Ishikawa (cell line): ENCODE measurements around the gene SMYD3.

Experiments used
- CEBPB ChIP-seq: IDR thresholded peaks from 2 replicates; pipeline ENCODE4 v1.6.1; 2012
- CREB1 ChIP-seq: IDR thresholded peaks from 2 replicates; pipeline ENCODE4 v1.6.1; 2012; ENCODE audit warnings: low read depth
- EGR1 ChIP-seq: IDR thresholded peaks from 2 replicates; pipeline ENCODE4 v1.6.1; 2012
- EP300 ChIP-seq: IDR thresholded peaks from 2 replicates; pipeline ENCODE4 v1.6.1; 2012; ENCODE audit warnings: borderline replicate concordance
- FOXM1 ChIP-seq: IDR thresholded peaks from 2 replicates; pipeline ENCODE4 v1.6.1; 2012; ENCODE audit warnings: low read depth, borderline replicate concordance
- NFIC ChIP-seq: IDR thresholded peaks from 2 replicates; pipeline ENCODE4 v1.6.1; 2012
- RAD21 ChIP-seq: IDR thresholded peaks from 2 replicates; pipeline ENCODE4 v1.6.1; 2012; ENCODE audit warnings: low read depth
- TAF1 ChIP-seq: IDR thresholded peaks from 2 replicates; pipeline ENCODE4 v1.6.1; 2012; ENCODE audit warnings: low read depth, mild to moderate bottlenecking
- TCF12 ChIP-seq: IDR thresholded peaks from 2 replicates; pipeline ENCODE4 v1.6.1; 2012; ENCODE audit warnings: low read depth
- TEAD4 ChIP-seq: IDR thresholded peaks from 2 replicates; pipeline ENCODE4 v1.6.1; 2012
- YY1 ChIP-seq: IDR thresholded peaks from 2 replicates; pipeline ENCODE4 v1.6.1; 2012; ENCODE audit warnings: low read depth
- ZBTB7A ChIP-seq: IDR thresholded peaks from 2 replicates; pipeline ENCODE4 v1.6.1; 2012; ENCODE audit warnings: low read depth
- TF ChIP-seq, protein P1 (sequence below): IDR thresholded peaks from 2 replicates; pipeline ENCODE4 v1.6.1; 2012
- TF ChIP-seq, protein P2 (sequence below): IDR thresholded peaks from 2 replicates; pipeline ENCODE4 v1.6.1; 2012
- TF ChIP-seq, protein P3 (sequence below): IDR thresholded peaks from 2 replicates; pipeline ENCODE4 v1.6.1; 2012; ENCODE audit warnings: low read depth, mild to moderate bottlenecking

The SMYD3 gene

DNA sequence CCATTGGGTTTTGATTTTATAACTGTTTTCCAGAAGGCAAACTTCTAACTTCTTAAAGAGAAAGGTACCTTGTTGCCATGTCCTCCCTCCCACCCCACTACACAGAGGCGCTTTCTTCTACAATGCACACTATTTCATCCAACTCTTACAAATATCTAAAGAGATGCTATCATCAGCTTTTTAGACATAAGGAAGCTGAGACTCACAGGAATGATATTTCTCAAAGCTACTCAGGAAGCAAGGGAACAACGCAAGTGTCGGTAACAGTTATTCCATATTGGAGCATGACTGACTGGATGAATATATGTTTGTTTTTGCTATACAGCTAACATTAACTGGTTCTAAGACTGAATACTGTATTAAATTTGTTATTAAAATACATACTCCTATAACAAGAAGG lies 318.0 kb downstream of the SMYD3 start:
- no peak for TF ChIP-seq FOXM1
- TF ChIP-seq, protein P1, sequence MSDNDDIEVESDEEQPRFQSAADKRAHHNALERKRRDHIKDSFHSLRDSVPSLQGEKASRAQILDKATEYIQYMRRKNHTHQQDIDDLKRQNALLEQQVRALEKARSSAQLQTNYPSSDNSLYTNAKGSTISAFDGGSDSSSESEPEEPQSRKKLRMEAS: no peak
- TF ChIP-seq CEBPB: no peak
- no peak for TF ChIP-seq YY1
- no peak for TF ChIP-seq TCF12
- TF ChIP-seq, protein P2, sequence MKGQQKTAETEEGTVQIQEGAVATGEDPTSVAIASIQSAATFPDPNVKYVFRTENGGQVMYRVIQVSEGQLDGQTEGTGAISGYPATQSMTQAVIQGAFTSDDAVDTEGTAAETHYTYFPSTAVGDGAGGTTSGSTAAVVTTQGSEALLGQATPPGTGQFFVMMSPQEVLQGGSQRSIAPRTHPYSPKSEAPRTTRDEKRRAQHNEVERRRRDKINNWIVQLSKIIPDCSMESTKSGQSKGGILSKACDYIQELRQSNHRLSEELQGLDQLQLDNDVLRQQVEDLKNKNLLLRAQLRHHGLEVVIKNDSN: no peak
- no peak for TF ChIP-seq TEAD4
- TF ChIP-seq NFIC: no peak
- no peak for TF ChIP-seq CREB1
- TF ChIP-seq ZBTB7A: no peak
- no peak for TF ChIP-seq TAF1
- no peak for TF ChIP-seq EP300
- TF ChIP-seq, protein P3, sequence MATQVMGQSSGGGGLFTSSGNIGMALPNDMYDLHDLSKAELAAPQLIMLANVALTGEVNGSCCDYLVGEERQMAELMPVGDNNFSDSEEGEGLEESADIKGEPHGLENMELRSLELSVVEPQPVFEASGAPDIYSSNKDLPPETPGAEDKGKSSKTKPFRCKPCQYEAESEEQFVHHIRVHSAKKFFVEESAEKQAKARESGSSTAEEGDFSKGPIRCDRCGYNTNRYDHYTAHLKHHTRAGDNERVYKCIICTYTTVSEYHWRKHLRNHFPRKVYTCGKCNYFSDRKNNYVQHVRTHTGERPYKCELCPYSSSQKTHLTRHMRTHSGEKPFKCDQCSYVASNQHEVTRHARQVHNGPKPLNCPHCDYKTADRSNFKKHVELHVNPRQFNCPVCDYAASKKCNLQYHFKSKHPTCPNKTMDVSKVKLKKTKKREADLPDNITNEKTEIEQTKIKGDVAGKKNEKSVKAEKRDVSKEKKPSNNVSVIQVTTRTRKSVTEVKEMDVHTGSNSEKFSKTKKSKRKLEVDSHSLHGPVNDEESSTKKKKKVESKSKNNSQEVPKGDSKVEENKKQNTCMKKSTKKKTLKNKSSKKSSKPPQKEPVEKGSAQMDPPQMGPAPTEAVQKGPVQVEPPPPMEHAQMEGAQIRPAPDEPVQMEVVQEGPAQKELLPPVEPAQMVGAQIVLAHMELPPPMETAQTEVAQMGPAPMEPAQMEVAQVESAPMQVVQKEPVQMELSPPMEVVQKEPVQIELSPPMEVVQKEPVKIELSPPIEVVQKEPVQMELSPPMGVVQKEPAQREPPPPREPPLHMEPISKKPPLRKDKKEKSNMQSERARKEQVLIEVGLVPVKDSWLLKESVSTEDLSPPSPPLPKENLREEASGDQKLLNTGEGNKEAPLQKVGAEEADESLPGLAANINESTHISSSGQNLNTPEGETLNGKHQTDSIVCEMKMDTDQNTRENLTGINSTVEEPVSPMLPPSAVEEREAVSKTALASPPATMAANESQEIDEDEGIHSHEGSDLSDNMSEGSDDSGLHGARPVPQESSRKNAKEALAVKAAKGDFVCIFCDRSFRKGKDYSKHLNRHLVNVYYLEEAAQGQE: no peak
- no peak for TF ChIP-seq EGR1
- TF ChIP-seq RAD21: no peak

DNA sequence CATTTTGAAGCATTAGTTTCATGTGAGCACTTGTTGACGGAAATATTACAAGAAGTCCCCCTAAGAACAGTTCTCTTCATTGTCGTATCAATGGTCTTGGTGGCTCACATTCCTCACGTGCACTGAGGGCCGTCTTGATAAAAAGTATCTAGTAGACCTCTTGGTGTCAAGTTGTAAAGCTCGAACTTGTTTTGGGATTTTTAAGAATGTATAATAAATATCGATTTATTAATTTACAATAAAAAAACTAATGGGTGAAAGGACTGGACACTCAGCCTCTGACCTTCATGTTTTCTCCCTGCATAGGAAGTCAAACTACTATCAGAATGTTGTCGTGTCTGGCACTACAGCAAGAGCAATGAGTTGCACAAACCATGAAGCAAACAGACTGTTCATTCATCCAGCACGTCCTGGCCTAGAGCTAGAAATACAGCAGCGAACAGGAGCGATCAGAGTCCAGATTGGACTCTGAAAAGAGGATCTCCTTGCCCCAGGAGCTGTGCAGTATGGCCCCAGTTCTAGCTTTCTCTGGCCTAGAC lies 319.2 kb downstream of the SMYD3 start:
- TF ChIP-seq EP300 (no peak), FOXM1 (no peak), EGR1 (no peak), CEBPB (no peak), YY1 (no peak), NFIC (no peak), TAF1 (no peak), CREB1 (no peak), ZBTB7A (no peak), TEAD4 (no peak), RAD21 (no peak)
- TF ChIP-seq, protein P1: no peak
- TF ChIP-seq, protein P2: no peak
- TF ChIP-seq, protein P3: no peak

DNA sequence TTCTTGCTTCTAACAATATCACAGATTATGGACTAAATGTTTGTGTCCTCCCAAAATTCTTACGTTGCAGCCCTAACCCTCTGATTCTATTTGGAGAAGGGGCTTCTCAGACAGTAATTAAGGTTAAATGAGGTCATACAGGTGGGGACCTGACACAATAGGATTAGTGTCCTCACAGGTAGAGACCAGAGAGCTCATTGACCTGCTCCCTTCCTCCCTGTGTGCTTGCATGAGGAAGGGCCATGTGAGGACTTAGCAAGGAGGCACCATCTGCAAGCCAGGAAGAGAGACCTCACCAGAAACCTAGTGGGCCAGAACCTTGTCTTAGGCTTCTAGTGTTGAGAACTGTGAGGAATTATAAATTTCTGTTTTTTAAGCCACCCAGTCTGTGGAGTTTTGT lies 322.6 kb downstream of the SMYD3 start:
- TF ChIP-seq FOXM1 (no peak), YY1 (no peak), RAD21 (no peak), EGR1 (no peak), CREB1 (no peak), EP300 (no peak), ZBTB7A (no peak), TCF12 (no peak), TAF1 (no peak), TEAD4 (no peak), CEBPB (no peak), NFIC (no peak)
- TF ChIP-seq, protein P1: no peak
- TF ChIP-seq, protein P3: no peak
- TF ChIP-seq, protein P2: no peak
